CD4-positive, alpha-beta T cell treated with Interleukin-4 for 1 hour (primary cell): Measurements from ENCODE around the gene CALY.

Source experiments
- DNase-seq, 2 donors: peaks; one replicate each; pipeline ENCODE4 v3.0.0-alpha.2; 2020 to 2022

Gene CALY

GRCh38 chr10:133366130-133366478 lies 29.4 kb upstream of the CALY start:
- no peak for DNase-seq

GRCh38 chr10:133365461-133366129 lies 28.9 kb upstream of the CALY start:
- no peak for DNase-seq

GRCh38 chr10:133364645-133365431 lies 28.1 kb upstream of the CALY start:
- no peak for DNase-seq

- no peak for DNase-seq
Observed at GRCh38 chr10:133362846-133363245, 26.1 kb upstream of the CALY start.

- DNase-seq, result no peak
Observed at GRCh38 chr10:133361773-133362441, 25.2 kb upstream of the CALY start.

GRCh38 chr10:133361227-133361626 lies 24.5 kb upstream of the CALY start:
- DNase-seq, result no peak

GRCh38 chr10:133359972-133360610 lies 23.4 kb upstream of the CALY start:
- DNase-seq, result no peak

GRCh38 chr10:133359554-133359971 lies 22.9 kb upstream of the CALY start:
- DNase-seq, result peak in 1 of 2 donors; percentile 37

- peak in 1 of 2 donors; percentile 12 for DNase-seq
Observed at GRCh38 chr10:133358925-133359310, 22.2 kb upstream of the CALY start.

GRCh38 chr10:133358162-133358924 lies 21.6 kb upstream of the CALY start:
- DNase-seq, result no peak

GRCh38 chr10:133357285-133358161 lies 20.8 kb upstream of the CALY start, which contains the start of gene FUOM:
TSS of gene FUOM (minus strand) at chr10:133358019. CDS start at chr10:133358007, 12 bp downstream.
- DNase-seq, result peak; percentile 80 to 81

GRCh38 chr10:133356549-133357284 lies 20.0 kb upstream of the CALY start:
- no peak for DNase-seq

GRCh38 chr10:133355991-133356390 lies 19.3 kb upstream of the CALY start:
- no peak for DNase-seq

- no peak for DNase-seq
Observed at GRCh38 chr10:133355266-133355665, 18.6 kb upstream of the CALY start.

- no peak for DNase-seq
Observed at GRCh38 chr10:133354672-133355240, 18.1 kb upstream of the CALY start.

- DNase-seq, result no peak
Observed at GRCh38 chr10:133353988-133354605, 17.4 kb upstream of the CALY start.

GRCh38 chr10:133353202-133353959 lies 16.7 kb upstream of the CALY start:
- DNase-seq, result no peak

- DNase-seq, result no peak
Observed at GRCh38 chr10:133351408-133352318, 15.0 kb upstream of the CALY start.
